GM10248 (cell line): ENCODE results near the gene KHK.

ENCODE experiments used
- CTCF ChIA-PET: fragments of 300-600 bp; sonication (Branson Sonifier 250); formaldehyde crosslinking; extraction: SDS; loops from one replicate; lab custom pipeline; 2021; ENCODE audit warnings: antibody characterized with exemption; lab: Yijun Ruan, JAX
- POLR2A ChIA-PET: fragments of 350-650 bp; sonication (Branson Sonifier 250); formaldehyde crosslinking; extraction: SDS; loops from one replicate; lab custom pipeline; 2020; ENCODE audit warnings: antibody characterized with exemption; lab: Yijun Ruan, JAX
- DNase-seq: peaks from one replicate; pipeline ENCODE4 v3.0.0; 2012; ENCODE audit errors: extremely low spot score
- TF ChIP-seq, protein P1 (sequence below): IDR thresholded peaks from 2 replicates; pipeline ENCODE4 v1.5.1; 2012; ENCODE audit warnings: mild to moderate bottlenecking, low read depth; ENCODE audit errors: extremely low read depth, missing control alignments, control extremely low read depth

Gene KHK

DNA sequence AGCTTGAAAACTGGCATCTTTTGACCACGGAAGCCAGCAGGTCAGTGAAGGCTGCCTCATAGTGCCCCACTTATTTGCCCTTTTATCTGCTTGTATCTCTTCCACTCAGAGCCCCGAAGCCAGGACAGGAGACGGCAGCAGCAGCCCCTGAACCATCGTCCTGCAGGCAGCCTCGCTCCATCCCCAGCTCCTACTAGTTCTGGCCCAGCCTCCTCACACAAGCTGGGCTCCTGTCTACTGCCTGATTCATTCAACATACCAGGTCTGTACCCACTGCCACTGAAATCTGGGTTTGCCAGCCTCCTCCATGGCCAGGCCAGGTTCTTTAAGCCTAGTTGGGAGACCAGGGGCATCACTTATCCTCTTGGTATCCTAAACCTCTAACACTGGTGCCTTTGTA is 19.2 kb upstream of the KHK start:
- TF ChIP-seq, protein P1, sequence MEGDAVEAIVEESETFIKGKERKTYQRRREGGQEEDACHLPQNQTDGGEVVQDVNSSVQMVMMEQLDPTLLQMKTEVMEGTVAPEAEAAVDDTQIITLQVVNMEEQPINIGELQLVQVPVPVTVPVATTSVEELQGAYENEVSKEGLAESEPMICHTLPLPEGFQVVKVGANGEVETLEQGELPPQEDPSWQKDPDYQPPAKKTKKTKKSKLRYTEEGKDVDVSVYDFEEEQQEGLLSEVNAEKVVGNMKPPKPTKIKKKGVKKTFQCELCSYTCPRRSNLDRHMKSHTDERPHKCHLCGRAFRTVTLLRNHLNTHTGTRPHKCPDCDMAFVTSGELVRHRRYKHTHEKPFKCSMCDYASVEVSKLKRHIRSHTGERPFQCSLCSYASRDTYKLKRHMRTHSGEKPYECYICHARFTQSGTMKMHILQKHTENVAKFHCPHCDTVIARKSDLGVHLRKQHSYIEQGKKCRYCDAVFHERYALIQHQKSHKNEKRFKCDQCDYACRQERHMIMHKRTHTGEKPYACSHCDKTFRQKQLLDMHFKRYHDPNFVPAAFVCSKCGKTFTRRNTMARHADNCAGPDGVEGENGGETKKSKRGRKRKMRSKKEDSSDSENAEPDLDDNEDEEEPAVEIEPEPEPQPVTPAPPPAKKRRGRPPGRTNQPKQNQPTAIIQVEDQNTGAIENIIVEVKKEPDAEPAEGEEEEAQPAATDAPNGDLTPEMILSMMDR: no peak
- no peak for DNase-seq
- ChIA-PET POLR2A (interaction anchor here (0.7 to 1.2 kb wide), 2 partner anchors 11 to 368 kb away, joined by 4 read pairs; no protein-coding TSS in a partner anchor), CTCF (interaction anchor here (1.0 to 3.7 kb wide), 6 partner anchors 9 to 106 kb away, joined by 3 to 16 read pairs (median 10); partner anchors contain the start of gene AGBL5)

DNA sequence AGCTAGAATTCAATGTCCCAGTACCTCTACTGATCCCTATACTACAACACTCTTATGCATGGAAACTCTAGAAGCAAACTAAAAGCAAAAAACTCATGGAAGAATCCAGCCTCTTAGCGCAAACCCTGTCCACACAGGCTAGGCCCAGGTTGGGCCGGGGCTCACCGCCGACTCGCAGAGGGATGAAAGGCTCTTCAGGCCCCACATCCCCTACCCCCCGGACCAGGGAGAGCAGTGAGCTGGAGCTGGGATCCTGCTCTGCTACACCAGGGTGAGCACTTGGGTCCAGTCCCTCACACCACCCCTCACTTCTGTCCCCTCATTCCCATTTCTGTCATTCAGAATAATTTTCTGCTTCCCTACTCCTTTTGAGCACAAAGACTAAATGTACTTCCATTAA is 17.1 kb upstream of the KHK start:
- DNase-seq: no peak
- POLR2A ChIA-PET: interaction anchor here (1.1 kb wide), 1 partner anchor 18 kb away, joined by 3 read pairs; the partner anchor contains the start of gene AGBL5
- TF ChIP-seq, protein P1: no peak
- CTCF ChIA-PET: interaction anchor here (1.9 to 3.7 kb wide), 3 partner anchors 11 to 19 kb away, joined by 4 to 13 read pairs (median 9); no protein-coding TSS in a partner anchor

DNA sequence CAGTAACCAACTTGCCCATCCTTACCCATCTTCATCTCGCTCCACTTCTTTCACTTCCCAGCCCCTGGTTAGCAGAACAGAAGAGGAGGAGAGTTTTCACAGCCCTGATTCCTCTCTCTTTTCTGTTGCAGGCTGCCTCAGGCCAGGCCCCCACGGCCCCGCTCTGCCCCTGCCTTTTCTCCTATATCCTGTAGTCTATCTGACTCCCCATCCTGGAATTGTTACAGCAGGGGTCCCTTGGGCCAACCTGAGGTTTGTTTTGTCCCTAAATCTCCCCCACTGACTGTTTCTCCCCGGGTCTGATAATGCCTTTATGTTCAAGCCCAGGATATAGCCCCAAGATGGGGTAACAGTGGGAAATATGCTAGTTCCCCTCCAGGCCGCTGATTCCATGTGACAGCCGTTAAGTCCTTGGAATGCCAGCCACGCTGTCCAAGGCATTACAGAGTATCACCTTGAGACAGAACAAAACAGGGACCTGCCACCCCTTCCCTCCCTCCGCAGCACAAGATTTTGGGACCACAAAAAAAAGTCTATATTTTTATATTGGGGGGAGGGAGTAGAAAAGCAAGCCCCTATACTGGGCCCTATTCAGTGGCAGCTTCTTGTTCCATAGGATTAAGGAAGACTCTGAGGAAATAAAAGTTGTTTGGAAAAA is 16.5 kb upstream of the KHK start:
- ChIA-PET CTCF (interaction anchor here (1.9 to 4.7 kb wide), 3 partner anchors 12 to 18 kb away, joined by 4 to 42 read pairs (median 9); no protein-coding TSS in a partner anchor), POLR2A (no interaction called here)
- TF ChIP-seq, protein P1: no peak
- DNase-seq: no peak

DNA sequence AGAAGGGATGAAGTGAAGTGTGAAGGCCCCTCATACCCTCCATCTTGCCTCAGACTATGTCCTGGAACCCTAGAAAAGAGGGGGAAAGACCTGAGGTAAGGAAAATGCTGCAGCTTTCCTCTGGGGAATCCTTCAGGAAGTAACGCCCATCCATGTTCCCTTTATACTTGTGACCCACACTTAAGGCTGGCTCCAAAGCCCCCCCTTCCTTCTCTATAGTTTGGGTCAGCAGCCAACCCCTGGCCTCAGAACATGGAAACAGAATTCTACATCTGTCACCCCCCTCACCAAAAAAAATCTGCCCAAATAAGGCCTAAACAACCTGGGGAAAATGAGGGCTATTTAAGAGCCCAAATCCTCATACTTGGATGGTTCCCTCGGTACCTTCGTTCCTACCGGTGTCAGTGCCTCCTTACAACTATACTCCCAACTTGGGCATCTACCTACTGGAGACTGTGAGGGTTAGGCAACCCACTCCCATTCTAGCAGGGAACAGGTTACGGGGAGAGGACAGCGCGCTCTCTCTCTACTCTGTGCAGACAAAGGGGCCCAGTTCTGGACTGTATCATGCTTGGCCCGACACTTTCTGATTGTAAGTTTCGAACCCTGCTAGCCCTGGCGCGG is 15.8 kb upstream of the KHK start:
- TF ChIP-seq, protein P1: no peak
- DNase-seq: no peak
- ChIA-PET POLR2A (interaction anchor here (0.6 to 1.4 kb wide), 6 partner anchors 8 to 308 kb away, joined by 3 to 12 read pairs (median 4); partner anchors contain the start of gene AGBL5), CTCF (interaction anchor here (0.7 to 5.2 kb wide), 9 partner anchors 9 to 109 kb away, joined by 3 to 42 read pairs (median 6); partner anchors contain the start of genes AGBL5 and KHK)

DNA sequence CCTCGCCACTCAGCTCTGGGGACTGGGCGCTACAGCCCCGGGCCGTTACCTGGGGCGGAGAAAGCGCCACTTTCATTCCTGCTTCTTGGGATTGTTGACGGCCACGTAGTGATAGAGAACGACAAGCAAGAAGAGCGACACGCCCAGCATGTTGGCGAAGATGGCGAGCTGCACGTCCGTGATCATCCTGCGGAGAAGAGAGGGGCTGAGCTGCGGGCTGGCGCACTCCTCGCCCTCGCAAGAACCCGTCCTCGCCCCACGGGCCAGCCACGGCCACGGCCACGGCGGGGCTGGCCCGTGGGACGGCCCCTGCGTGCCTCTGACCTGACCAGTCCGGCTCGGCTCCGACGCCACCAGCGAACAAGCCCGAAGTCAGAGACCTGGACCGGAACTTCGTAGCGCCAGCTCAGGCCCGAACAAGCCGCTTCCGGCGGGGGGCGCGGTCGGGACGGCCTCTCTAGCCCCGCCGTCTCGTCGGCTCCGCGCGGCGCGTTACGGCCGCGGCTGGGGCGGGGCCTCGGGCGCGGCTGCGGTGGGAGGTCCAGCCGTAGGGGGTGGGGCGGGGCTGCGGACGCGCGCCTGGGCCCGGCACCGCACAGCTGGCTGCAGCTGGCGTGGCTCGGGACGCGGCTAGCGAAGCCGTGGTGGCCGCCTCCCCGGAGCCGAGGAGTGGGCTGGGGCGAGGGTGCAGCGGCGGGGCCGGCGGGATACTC is 15.1 kb upstream of the KHK start, which contains the start of gene OST4:
TSS of gene OST4 (minus strand) at position 378 of the 713 bp plus-strand sequence.
- CTCF ChIA-PET: interaction anchor here (0.7 to 5.2 kb wide), 9 partner anchors 8 to 109 kb away, joined by 3 to 42 read pairs (median 3); partner anchors contain the start of genes AGBL5 and KHK
- POLR2A ChIA-PET: interaction anchor here (0.6 to 1.4 kb wide), 7 partner anchors 9 to 307 kb away, joined by 3 to 12 read pairs (median 4); partner anchors contain the start of gene AGBL5
- peak; percentile 97 for DNase-seq
- TF ChIP-seq, protein P1: no peak
